Type B pancreatic cell (in vitro differentiated cells): Measurements from ENCODE around the gene TRAF2. TPM values are rescaled to one million over a fixed set of nuclear protein-coding genes. Genes with fewer than 3 reads are reported as not detected.
A peak's percentile ranks its signal among the peaks of the same experiment; 100 is the strongest.

Source experiments
- DNase-seq: peaks from one replicate; pipeline ENCODE4 v3.0.0; 2021; ENCODE audit warnings: mixed read lengths; ENCODE audit not compliant: unreplicated experiment; ENCODE audit errors: extremely low spot score
- H3K27ac Mint-ChIP-seq: 2 replicates; pipeline ENCODE4 v1.8.0; 2021; ENCODE audit warnings: mild to moderate bottlenecking, mixed read lengths
- H3K27me3 Mint-ChIP-seq: 2 replicates; pipeline ENCODE4 v1.8.0; 2021; ENCODE audit warnings: mixed read lengths
- H3K36me3 Mint-ChIP-seq: 2 replicates; pipeline ENCODE4 v1.8.0; 2021; ENCODE audit warnings: mixed read lengths
- H3K4me1 Mint-ChIP-seq: one replicate; pipeline ENCODE4 v1.8.0; 2021; ENCODE audit warnings: mixed read lengths; ENCODE audit not compliant: unreplicated experiment
- H3K4me3 Mint-ChIP-seq: 2 replicates; pipeline ENCODE4 v1.8.0; 2021; ENCODE audit warnings: mild to moderate bottlenecking, mixed read lengths
- H3K9me3 Mint-ChIP-seq: 2 replicates; pipeline ENCODE4 v1.8.0; 2021; ENCODE audit warnings: mixed read lengths
- total RNA-seq: library from RNA; stranded (reverse); gene quantifications from 2 replicates; pipeline ENCODE4 v1.2.1, GENCODE V29; 2021; ENCODE audit warnings: low replicate concordance
- TF ChIP-seq, protein P1 (sequence below): fragments of 200-600 bp; sonication (generic); conservative IDR thresholded peaks from 2 replicates; pipeline ENCODE4 v1.5.0; 2021; ENCODE audit warnings: antibody characterized with exemption, mild to moderate bottlenecking

TRAF2 gene
- total RNA-seq, 1 donor from 2014 or later = 22.3 TPM

DNA sequence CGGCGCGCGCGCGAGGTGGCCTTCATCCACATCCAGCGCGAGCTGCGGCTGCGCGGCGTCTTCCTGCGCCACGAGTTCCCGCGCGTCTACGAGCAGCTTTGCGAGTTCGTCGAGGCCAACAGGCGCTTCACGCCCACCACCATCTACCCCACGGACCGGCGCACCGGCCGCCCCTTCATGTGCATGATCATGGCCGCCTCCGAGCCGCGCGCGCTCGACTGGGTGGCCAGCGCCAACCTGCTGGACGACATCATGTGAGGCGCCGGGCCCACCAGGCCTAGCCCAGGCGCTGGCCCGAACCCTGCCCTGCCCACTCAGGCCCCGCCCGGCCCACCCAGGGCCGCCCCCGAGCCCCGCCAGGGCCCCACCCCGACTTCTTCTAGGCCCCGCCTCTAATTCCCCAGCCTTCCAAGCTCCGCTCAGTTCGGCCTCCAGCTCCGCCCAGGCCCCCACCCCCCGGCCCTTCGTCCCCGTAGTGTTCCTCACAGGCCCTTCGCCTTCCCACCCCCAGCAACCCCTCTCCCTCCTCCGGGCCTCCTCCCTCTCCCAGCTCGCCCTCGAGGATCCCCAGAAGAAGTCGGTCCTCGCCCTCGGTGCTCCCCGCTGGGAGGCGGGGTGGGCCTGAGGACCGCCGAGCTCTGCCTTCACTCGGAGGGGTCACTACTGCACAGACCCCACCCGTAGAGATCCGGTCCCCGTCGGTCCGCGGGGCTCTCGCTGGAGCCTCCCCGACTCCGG lies 39.1 kb upstream of the TRAF2 start:
- H3K36me3 Mint-ChIP-seq = no peaks in the 10 kb centered on the region
- peak overlapping the region; percentile 94 for H3K4me3 Mint-ChIP-seq
- peak overlapping the region; percentile 87 for H3K27ac Mint-ChIP-seq
- DNase-seq = no peak
- H3K27me3 Mint-ChIP-seq = peaks cover 13% of the 10 kb centered on the region
- no peaks in the 10 kb centered on the region for H3K4me1 Mint-ChIP-seq
- H3K9me3 Mint-ChIP-seq = no peaks in the 10 kb centered on the region
- TF ChIP-seq, protein P1, sequence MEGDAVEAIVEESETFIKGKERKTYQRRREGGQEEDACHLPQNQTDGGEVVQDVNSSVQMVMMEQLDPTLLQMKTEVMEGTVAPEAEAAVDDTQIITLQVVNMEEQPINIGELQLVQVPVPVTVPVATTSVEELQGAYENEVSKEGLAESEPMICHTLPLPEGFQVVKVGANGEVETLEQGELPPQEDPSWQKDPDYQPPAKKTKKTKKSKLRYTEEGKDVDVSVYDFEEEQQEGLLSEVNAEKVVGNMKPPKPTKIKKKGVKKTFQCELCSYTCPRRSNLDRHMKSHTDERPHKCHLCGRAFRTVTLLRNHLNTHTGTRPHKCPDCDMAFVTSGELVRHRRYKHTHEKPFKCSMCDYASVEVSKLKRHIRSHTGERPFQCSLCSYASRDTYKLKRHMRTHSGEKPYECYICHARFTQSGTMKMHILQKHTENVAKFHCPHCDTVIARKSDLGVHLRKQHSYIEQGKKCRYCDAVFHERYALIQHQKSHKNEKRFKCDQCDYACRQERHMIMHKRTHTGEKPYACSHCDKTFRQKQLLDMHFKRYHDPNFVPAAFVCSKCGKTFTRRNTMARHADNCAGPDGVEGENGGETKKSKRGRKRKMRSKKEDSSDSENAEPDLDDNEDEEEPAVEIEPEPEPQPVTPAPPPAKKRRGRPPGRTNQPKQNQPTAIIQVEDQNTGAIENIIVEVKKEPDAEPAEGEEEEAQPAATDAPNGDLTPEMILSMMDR = no peak

- no peak for DNase-seq
- peak overlapping the region; percentile 87 for H3K27ac Mint-ChIP-seq
- TF ChIP-seq, protein P1 = peak; percentile 22
- H3K4me3 Mint-ChIP-seq = peak overlapping the region; percentile 94
- peaks cover 13% of the 10 kb centered on the region for H3K27me3 Mint-ChIP-seq
- no peaks in the 10 kb centered on the region for H3K4me1 Mint-ChIP-seq
- no peaks in the 10 kb centered on the region for H3K9me3 Mint-ChIP-seq
- H3K36me3 Mint-ChIP-seq = no peaks in the 10 kb centered on the region
Observed at GRCh38 chr9:136847826-136848392, 38.4 kb upstream of the TRAF2 start.

DNA sequence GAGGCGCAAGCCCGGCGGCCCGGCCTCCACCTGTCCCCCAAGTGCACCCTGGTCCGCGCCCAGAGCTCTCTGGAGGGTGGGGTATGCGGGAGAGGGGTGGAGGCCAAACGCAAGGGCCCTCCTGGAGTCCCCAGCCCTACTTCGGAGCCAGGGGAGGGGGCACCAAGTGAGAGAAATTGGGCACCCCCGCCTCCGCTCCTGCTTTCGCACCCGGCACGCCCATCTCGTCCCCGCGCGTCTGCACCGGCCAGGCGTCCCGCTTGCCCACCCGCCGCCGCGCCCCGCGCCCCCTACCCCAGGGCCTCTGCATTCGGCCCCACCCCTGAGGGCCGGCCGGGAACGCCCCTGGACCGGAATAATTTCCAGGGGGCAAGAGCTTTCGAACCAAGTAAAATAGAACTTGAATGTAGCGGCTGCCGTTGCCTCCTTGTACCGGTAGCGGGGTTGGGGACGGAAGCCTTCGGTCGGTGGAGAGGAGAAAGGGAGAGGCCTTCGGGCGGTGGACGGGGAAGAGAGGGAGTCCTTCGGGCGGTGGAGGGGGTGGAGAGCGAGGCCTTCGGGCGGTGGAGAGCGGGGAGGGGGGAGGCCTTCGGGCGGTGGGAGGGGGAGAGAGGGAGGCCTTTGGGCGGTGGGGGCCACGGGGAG lies 37.8 kb upstream of the TRAF2 start:
- no peaks in the 10 kb centered on the region for H3K36me3 Mint-ChIP-seq
- H3K9me3 Mint-ChIP-seq = no peaks in the 10 kb centered on the region
- TF ChIP-seq, protein P1 = no peak
- H3K4me3 Mint-ChIP-seq = peak overlapping the region; percentile 94
- H3K27me3 Mint-ChIP-seq = peaks cover 13% of the 10 kb centered on the region
- no peak for DNase-seq
- H3K4me1 Mint-ChIP-seq = no peaks in the 10 kb centered on the region
- H3K27ac Mint-ChIP-seq = peak overlapping the region; percentile 93

GRCh38 chr9:136849038-136849959 lies 37.0 kb upstream of the TRAF2 start, which contains the start of gene PHPT1:
Gene PHPT1 (plus strand): TSS chr9:136849409. CDS start chr9:136849431, 22 bp downstream.
- TF ChIP-seq, protein P1 = no peak
- Mint-ChIP-seq H3K9me3 (no peaks in the 10 kb centered on the region), H3K36me3 (no peaks in the 10 kb centered on the region), H3K27me3 (peaks cover 13% of the 10 kb centered on the region), H3K4me1 (no peaks in the 10 kb centered on the region), H3K27ac (peak within 1 kb of the TSS; percentile 93), H3K4me3 (peak within 1 kb of the TSS; percentile 94)
- peak; percentile 99 for DNase-seq
